K562 (cell line): ENCODE measurements around the gene CD99L2. TPM values are rescaled to one million over a fixed set of nuclear protein-coding genes. Genes with fewer than 3 reads are reported as not detected.
A peak's percentile ranks its signal among the peaks of the same experiment; 100 is the strongest.

Source experiments
- CCAR2 ChIP-seq: fragments of 200-400 bp; formaldehyde crosslinking; IDR thresholded peaks from 2 replicates; pipeline ENCODE4 v1.6.1; 2017; ENCODE audit warnings: mild to moderate bottlenecking, low read depth, low read length
- CCNT2 ChIP-seq: IDR thresholded peaks from 2 replicates; pipeline ENCODE4 v1.6.1; 2011; ENCODE audit warnings: borderline replicate concordance, low read depth, mild to moderate bottlenecking, moderate library complexity, mixed read lengths, low read length; ENCODE audit not compliant: insufficient read length; ENCODE audit errors: extremely low read depth
- CTBP1 ChIP-seq: fragments of 450-650 bp; IDR thresholded peaks from 2 replicates; pipeline ENCODE4 v1.6.1; 2016; ENCODE audit warnings: borderline replicate concordance
- EWSR1 ChIP-seq: fragments of 450-650 bp; IDR thresholded peaks from 2 replicates; pipeline ENCODE4 v1.6.1; 2018; ENCODE audit warnings: borderline replicate concordance, mild to moderate bottlenecking, low read depth, moderate library complexity; ENCODE audit not compliant: partially characterized antibody
- FOXP1 ChIP-seq: sonication (generic); formaldehyde crosslinking; IDR thresholded peaks from 2 replicates; pipeline ENCODE4 v1.8.0; 2022; ENCODE audit warnings: mild to moderate bottlenecking, missing genetic modification reagents
- GMEB1 ChIP-seq: fragments of 250-450 bp; sonication (Bioruptor Pico); IDR thresholded peaks from 2 replicates; pipeline ENCODE4 v1.4.0; 2020; ENCODE audit warnings: mild to moderate bottlenecking
- HDAC1 ChIP-seq, 2 experiments: fragments of 450-650 bp; IDR thresholded peaks; 2 replicates each; pipeline ENCODE4 v1.6.1; 2016 to 2017; ENCODE audit warnings: inconsistent platforms in 1 of 2, mild to moderate bottlenecking in 1 of 2, moderate library complexity in 1 of 2
- HSF4 ChIP-seq: fragments of 250-450 bp; sonication (Bioruptor Pico); IDR thresholded peaks from 2 replicates; pipeline ENCODE4 v2.1.2; 2022; ENCODE audit warnings: mild to moderate bottlenecking, moderate library complexity, borderline replicate concordance
- THAP7 ChIP-seq: fragments of 250-450 bp; sonication (Bioruptor Pico); IDR thresholded peaks from 2 replicates; pipeline ENCODE4 v1.5.0; 2021
- VEZF1 ChIP-seq: fragments of 200-800 bp; sonication (Bioruptor generic); IDR thresholded peaks from 2 replicates; pipeline ENCODE4 v1.6.1; 2017; ENCODE audit warnings: missing genetic modification characterization, missing compliant biosample characterization
- ZNF511 ChIP-seq: sonication (generic); formaldehyde crosslinking; IDR thresholded peaks from 2 replicates; pipeline ENCODE4 v1.8.0; 2022; ENCODE audit warnings: mild to moderate bottlenecking, missing genetic modification reagents
- ZNF551 ChIP-seq: fragments of 250-450 bp; sonication (Bioruptor Pico); IDR thresholded peaks from 2 replicates; pipeline ENCODE4 v1.5.0; 2021; ENCODE audit warnings: mild to moderate bottlenecking, moderate library complexity
- ZNF785 ChIP-seq: fragments of 250-450 bp; sonication (Bioruptor Pico); IDR thresholded peaks from 2 replicates; pipeline ENCODE4 v1.4.0; 2020; ENCODE audit warnings: mild to moderate bottlenecking
- polyA plus RNA-seq, 8 experiments: library from polyadenylated mRNA; depleted of rRNA in 4 of 8; stranded (reverse) in 5 of 8; unstranded in 3 of 8; fragments of >200 nt; fragmentation: Nextera tagmentation in 2 of 8; fragmentation: Illumina TruSeq in 1 of 8; extraction: Ambion mirVana in 2 of 8; extraction: Trizol in 1 of 8; gene quantifications; 2 replicates each; pipeline versions ENCODE4 v1.2.1 to v1.2.3, GENCODE V29; 2011 to 2014; ENCODE audit warnings: inconsistent platforms in 1 of 8, missing spikeins in 1 of 8
- total RNA-seq, 7 experiments: library from RNA; depleted of rRNA in 6 of 7; stranded (reverse); fragments of >200 nt in 6 of 7; fragmentation: Illumina TruSeq in 2 of 7; extraction: Trizol in 2 of 7; gene quantifications; 2 replicates each; pipeline versions ENCODE4 v1.2.1 to v1.2.3, GENCODE V29; 2011 to 2021; ENCODE audit warnings: low replicate concordance in 1 of 7

CD99L2 gene
- total and polyA plus RNA-seq, 9 of the 15 experiments (the other 6 are each of a cell fraction or from before 2014, with no cell fraction given): 0.76 to 19.0 (median 11.9) TPM

- TF ChIP-seq CCAR2 (no peak), ZNF511 (CRISPR knock-in tag) (0 out of 2 replicates have a peak, but pooled peaks have one; percentile 22), THAP7 (CRISPR knock-in tag) (no peak), FOXP1 (no peak), EWSR1 (no peak), HSF4 (no peak), ZNF785 (CRISPR knock-in tag) (no peak), ZNF551 (CRISPR knock-in tag) (no peak), HDAC1 (IDR thresholded peaks at IDR 0.05) (no peak), CCNT2 (peak; percentile 27), VEZF1 (CRISPR knock-in tag) (peak; percentile 63), GMEB1 (CRISPR knock-in tag) (no peak), CTBP1 (peak; percentile 47; the same call in 1 of the 2 replicates)
These were observed at the start of gene CD99L2 (continued) for GRCh38 chrX:150898343-150899190.
